Mucosa of rectum (tissue), 2 donors: ENCODE measurements around the gene NTNG1.
"Not testable (repeated sequence)": the region's sequence is repeated elsewhere in the genome, so short reads cannot be mapped to it uniquely, and the experiment has no call there.

Experiments
- H3K27ac ChIP-seq, 2 donors: one replicate each; pipeline ENCODE4 v1.7.0; 2013; ENCODE audit warnings: inconsistent platforms in 2 of 2, low read depth in 2 of 2, low read length in 2 of 2
- H3K27me3 ChIP-seq, 2 donors: one replicate each; pipeline ENCODE4 v1.7.0; 2013; ENCODE audit warnings: low read length in 2 of 2; ENCODE audit not compliant: control insufficient read depth in 2 of 2, insufficient read depth in 2 of 2
- H3K36me3 ChIP-seq, 2 donors: one replicate each; pipeline ENCODE4 v1.7.0; 2013; ENCODE audit warnings: low read length in 2 of 2; ENCODE audit not compliant: control insufficient read depth in 2 of 2, insufficient read depth in 2 of 2
- H3K4me1 ChIP-seq, 2 donors: one replicate each; pipeline ENCODE4 v1.7.0; 2013; ENCODE audit warnings: low read length in 2 of 2, mild to moderate bottlenecking in 1 of 2; ENCODE audit not compliant: control insufficient read depth in 2 of 2, insufficient read depth in 2 of 2
- H3K4me3 ChIP-seq, 2 donors: one replicate each; pipeline ENCODE4 v1.7.0; 2013; ENCODE audit warnings: low read length in 2 of 2
- H3K9ac ChIP-seq, 2 donors: one replicate each; pipeline ENCODE4 v1.7.0; 2013; ENCODE audit warnings: low read length in 2 of 2, low read depth in 1 of 2, mild to moderate bottlenecking in 1 of 2
- H3K9me3 ChIP-seq, 2 donors: one replicate each; pipeline ENCODE4 v1.7.0; 2013; ENCODE audit warnings: low read length in 2 of 2; ENCODE audit not compliant: control insufficient read depth in 2 of 2
- donor health status: healthy.
- donor health status: Normal muscosa, but diverticular disease.

The NTNG1 gene

DNA sequence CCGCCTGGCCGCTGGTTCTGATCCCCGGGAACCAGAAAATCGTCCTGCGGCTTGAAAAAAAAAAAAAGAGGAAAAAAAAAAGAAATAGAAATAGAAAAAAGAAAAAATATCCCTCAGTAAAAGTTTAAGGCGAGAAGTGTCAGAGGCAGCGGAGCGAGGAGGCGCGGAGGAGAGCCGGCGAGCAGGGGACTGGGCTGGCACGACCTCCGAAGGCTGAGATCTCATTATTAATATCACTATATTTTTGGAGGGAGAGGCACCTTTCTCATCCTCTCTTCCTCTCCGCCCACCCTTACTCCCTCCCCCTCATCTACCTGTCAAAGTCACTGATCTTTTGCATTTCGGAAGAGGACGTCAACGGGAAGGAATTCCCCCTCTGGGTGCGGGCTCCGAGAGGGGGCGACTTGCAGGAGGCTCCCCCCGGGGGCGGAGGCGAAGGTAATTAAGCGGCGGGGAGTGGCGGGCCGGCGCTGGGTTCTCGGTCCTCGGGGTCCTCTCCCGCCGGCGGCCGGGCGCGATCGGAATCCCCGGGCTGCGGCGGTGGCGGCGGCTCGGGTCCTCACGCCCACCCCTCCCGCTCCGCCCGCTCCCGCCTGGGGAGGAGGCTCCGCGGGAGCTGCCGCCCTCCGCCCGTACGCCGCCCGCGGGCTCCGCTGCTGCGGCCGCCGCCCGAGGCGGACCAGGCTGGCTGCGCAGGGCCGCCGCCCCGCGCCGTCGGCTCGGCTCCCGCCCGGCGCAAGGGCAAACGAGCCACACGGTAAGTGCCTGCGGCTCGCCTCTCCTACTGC lies at the start of gene NTNG1:
Gene NTNG1, plus strand, starts transcription at position 337 of the 788 bp plus-strand sequence.
- H3K9ac ChIP-seq, result no peak within 1 kb of the TSS
- H3K36me3 ChIP-seq, result no peaks in the 10 kb centered on the region
- H3K27me3 ChIP-seq, result peaks cover 12 to 21% of the 10 kb centered on the region in 2 donors
- H3K27ac ChIP-seq, result no peak within 1 kb of the TSS
- H3K4me1 ChIP-seq, result peaks cover 3 to 5% of the 10 kb centered on the region in 2 donors
- no peaks in the 10 kb centered on the region for H3K9me3 ChIP-seq
- peak within 1 kb of the TSS; percentile 50 to 60 for H3K4me3 ChIP-seq

- H3K4me3 ChIP-seq, result no peak overlapping the region
- H3K9me3 ChIP-seq, result no peaks in the 10 kb centered on the region
- H3K4me1 ChIP-seq, result no peaks in the 10 kb centered on the region
- no peak overlapping the region for H3K9ac ChIP-seq
- no peaks in the 10 kb centered on the region for H3K36me3 ChIP-seq
- no peak overlapping the region for H3K27ac ChIP-seq
- no peaks in the 10 kb centered on the region for H3K27me3 ChIP-seq
Observed at GRCh38 chr1:107091418-107091817, 49.4 kb upstream of the NTNG1 start.

- H3K9me3 ChIP-seq, H3K4me3 ChIP-seq, H3K27ac ChIP-seq, H3K4me1 ChIP-seq, H3K27me3 ChIP-seq, H3K36me3 ChIP-seq, H3K9ac ChIP-seq: not testable (repeated sequence)
Observed at GRCh38 chr1:107093395-107093794, 47.4 kb upstream of the NTNG1 start.

- no peak overlapping the region for H3K9ac ChIP-seq
- H3K27ac ChIP-seq, result no peak overlapping the region
- no peaks in the 10 kb centered on the region for H3K27me3 ChIP-seq
- no peaks in the 10 kb centered on the region for H3K4me1 ChIP-seq
- no peaks in the 10 kb centered on the region for H3K9me3 ChIP-seq
- H3K4me3 ChIP-seq, result no peak overlapping the region
- H3K36me3 ChIP-seq, result no peaks in the 10 kb centered on the region
Observed at GRCh38 chr1:107095647-107096046, 45.2 kb upstream of the NTNG1 start.

DNA sequence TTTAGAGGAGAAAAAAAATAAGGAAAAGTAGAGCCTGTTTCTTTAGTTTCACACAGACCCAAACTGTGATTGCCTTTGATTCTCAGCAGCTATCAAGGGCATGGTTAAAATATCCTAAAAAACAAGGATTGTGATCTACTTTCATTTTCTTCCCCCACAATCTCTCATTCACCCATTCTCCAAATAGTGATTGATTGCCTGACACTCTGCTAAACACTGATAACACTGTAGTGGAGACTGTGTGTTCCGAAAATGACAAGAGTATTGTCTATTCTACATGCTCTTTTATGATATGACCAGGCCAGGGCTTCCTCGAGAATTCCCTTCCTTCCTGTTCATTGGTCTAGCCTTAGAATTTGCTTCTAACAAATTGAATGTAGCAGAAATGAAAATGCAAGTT lies 44.1 kb upstream of the NTNG1 start:
- Histone ChIP-seq H3K36me3 (no peaks in the 10 kb centered on the region), H3K4me1 (no peaks in the 10 kb centered on the region), H3K27ac (no peak overlapping the region), H3K4me3 (no peak overlapping the region), H3K9me3 (no peaks in the 10 kb centered on the region), H3K27me3 (no peaks in the 10 kb centered on the region), H3K9ac (no peak overlapping the region)

DNA sequence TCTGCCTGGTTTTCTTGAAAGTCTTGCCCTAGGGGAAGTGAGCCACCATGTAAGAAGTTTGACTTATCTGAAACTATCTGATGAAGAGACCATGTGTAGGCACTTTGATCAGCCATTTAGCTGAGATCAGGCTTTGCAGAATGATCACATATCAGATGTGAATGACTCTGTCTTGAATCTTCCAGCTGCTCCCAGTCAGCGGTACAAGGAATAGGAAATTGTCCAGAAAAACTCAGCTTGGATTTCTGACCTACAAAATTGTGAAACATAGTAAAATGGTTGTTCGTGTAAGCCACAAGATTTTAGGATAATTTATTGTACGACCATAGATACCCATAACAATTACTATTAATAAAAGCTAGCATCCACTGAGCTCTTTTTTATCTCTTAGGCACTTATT lies 41.9 kb upstream of the NTNG1 start:
- no peaks in the 10 kb centered on the region for H3K36me3 ChIP-seq
- H3K27me3 ChIP-seq, result no peaks in the 10 kb centered on the region
- H3K4me1 ChIP-seq, result no peaks in the 10 kb centered on the region
- no peaks in the 10 kb centered on the region for H3K9me3 ChIP-seq
- H3K27ac ChIP-seq, result no peak overlapping the region
- no peak overlapping the region for H3K9ac ChIP-seq
- H3K4me3 ChIP-seq, result no peak overlapping the region

- Histone ChIP-seq H3K27ac (no peak overlapping the region), H3K9me3 (no peaks in the 10 kb centered on the region), H3K4me1 (no peaks in the 10 kb centered on the region), H3K4me3 (no peak overlapping the region), H3K9ac (no peak overlapping the region), H3K27me3 (no peaks in the 10 kb centered on the region), H3K36me3 (no peaks in the 10 kb centered on the region)
Observed at GRCh38 chr1:107100331-107100984, 40.4 kb upstream of the NTNG1 start.

DNA sequence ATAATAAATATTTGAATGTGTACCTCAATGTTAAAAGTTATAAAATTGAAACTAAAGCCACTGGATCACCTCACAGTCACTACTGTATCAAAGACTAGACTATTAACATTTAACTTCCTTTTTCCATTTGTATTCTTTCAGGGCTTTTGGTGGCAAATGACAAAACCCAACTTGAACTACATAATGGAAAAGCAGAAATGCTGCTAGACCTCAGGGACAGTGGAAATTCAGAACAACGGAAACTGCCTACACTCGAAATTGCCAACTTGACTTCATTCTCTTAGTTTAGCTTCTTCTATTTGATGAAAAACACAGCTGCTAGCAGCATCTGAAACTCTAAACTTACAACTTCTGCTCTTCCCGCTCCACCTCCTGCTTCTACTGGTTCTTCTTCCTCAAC lies 34.9 kb upstream of the NTNG1 start:
- Histone ChIP-seq H3K9ac (no peak overlapping the region), H3K9me3 (no peaks in the 10 kb centered on the region), H3K27me3 (no peaks in the 10 kb centered on the region), H3K4me1 (no peaks in the 10 kb centered on the region), H3K36me3 (no peaks in the 10 kb centered on the region), H3K4me3 (no peak overlapping the region), H3K27ac (no peak overlapping the region)

DNA sequence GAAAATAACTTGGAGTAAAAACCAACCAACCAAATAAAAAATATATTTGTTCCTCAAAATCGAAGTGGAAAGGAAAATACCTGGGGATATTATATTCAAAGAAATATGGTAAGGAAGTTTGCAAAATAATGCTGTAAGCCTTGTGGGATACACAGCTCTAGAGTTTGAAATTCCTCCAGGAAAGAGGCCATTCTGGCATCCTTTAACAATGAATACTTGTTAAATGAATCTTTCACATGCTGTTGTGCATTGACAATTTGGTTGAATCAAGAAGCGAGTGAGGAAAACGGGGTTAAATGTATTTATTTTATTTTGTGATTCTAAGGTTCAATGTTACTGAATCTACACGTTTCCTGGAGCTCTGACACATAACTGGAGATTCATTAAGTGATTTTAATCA lies 30.5 kb upstream of the NTNG1 start:
- Histone ChIP-seq H3K9ac (no peak overlapping the region), H3K9me3 (no peaks in the 10 kb centered on the region), H3K4me1 (no peaks in the 10 kb centered on the region), H3K4me3 (no peak overlapping the region), H3K27ac (no peak overlapping the region), H3K36me3 (no peaks in the 10 kb centered on the region), H3K27me3 (no peaks in the 10 kb centered on the region)

DNA sequence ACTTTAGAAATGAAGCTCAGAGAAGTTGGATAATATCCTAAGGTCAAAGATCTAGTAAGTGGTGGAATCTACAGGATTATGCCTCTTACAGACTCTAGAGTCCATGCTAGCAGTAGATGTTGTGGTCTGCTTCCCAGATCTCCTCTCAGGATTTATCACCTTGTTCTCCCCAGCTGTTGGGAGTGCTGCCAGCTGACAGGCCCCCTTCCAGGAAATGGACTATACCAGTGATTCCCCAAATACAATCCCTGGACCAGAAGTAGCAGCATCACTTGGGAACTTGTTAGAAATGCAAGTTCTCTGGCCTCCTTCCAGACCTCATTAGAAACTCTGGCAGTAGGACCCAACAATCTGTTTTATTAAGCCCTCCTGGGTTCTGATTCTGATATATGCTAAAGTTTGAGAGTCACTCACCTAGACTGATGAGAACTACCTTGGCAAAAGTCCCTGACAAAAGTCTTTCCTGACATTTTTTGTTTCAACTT lies 24.5 kb upstream of the NTNG1 start:
- H3K36me3 ChIP-seq, result no peaks in the 10 kb centered on the region
- H3K27ac ChIP-seq, result no peak overlapping the region
- no peak overlapping the region for H3K9ac ChIP-seq
- H3K4me3 ChIP-seq, result no peak overlapping the region
- H3K9me3 ChIP-seq, result no peaks in the 10 kb centered on the region
- no peaks in the 10 kb centered on the region for H3K4me1 ChIP-seq
- H3K27me3 ChIP-seq, result no peaks in the 10 kb centered on the region
